K562 (cell line): ENCODE data around the gene NLRP5. TPM values are rescaled to one million over a fixed set of nuclear protein-coding genes. Genes with fewer than 3 reads are reported as not detected.

Source experiments
- AFF4 ChIP-seq: sonication (generic); formaldehyde crosslinking; IDR thresholded peaks from 2 replicates; pipeline ENCODE4 v1.8.0; 2023; ENCODE audit warnings: mild to moderate bottlenecking, missing genetic modification reagents
- MAFG ChIP-seq: fragments of 450-650 bp; conservative IDR thresholded peaks from 2 replicates; pipeline ENCODE4 v1.6.1; 2016; ENCODE audit warnings: missing genetic modification characterization, missing compliant biosample characterization
- RNF219 ChIP-seq: fragments of 250-450 bp; sonication (Bioruptor Pico); IDR thresholded peaks from 2 replicates; pipeline ENCODE4 v1.5.0; 2022; ENCODE audit warnings: mild to moderate bottlenecking
- ZBTB7A ChIP-seq: IDR thresholded peaks from 2 replicates; pipeline ENCODE4 v1.6.1; 2011; ENCODE audit warnings: low read depth, mild to moderate bottlenecking, low read length, moderate library complexity, borderline replicate concordance; ENCODE audit not compliant: control insufficient read depth
- ZNF707 ChIP-seq: fragments of 250-450 bp; sonication (Bioruptor Pico); conservative IDR thresholded peaks from 2 replicates; pipeline ENCODE4 v1.8.0; 2022; ENCODE audit warnings: inconsistent platforms, mild to moderate bottlenecking, moderate library complexity
- polyA plus RNA-seq, 8 experiments: library from polyadenylated mRNA; depleted of rRNA in 4 of 8; stranded (reverse) in 5 of 8; unstranded in 3 of 8; fragments of >200 nt; fragmentation: Nextera tagmentation in 2 of 8; fragmentation: Illumina TruSeq in 1 of 8; extraction: Ambion mirVana in 2 of 8; extraction: Trizol in 1 of 8; gene quantifications; 2 replicates each; pipeline versions ENCODE4 v1.2.1 to v1.2.3, GENCODE V29; 2011 to 2014; ENCODE audit warnings: inconsistent platforms in 1 of 8, missing spikeins in 1 of 8
- small RNA-seq: library from RNA; depleted of rRNA; stranded (forward); fragments of <200 nt; gene quantifications from one replicate; pipeline ENCODE3, GENCODE V24; 2014
- total RNA-seq, 7 experiments: library from RNA; depleted of rRNA in 6 of 7; stranded (reverse); fragments of >200 nt in 6 of 7; fragmentation: Illumina TruSeq in 2 of 7; extraction: Trizol in 2 of 7; gene quantifications; 2 replicates each; pipeline versions ENCODE4 v1.2.1 to v1.2.3, GENCODE V29; 2011 to 2021; ENCODE audit warnings: low replicate concordance in 1 of 7

The NLRP5 gene
- total and polyA plus RNA-seq, 9 of the 15 experiments (the other 6 are each of a cell fraction or from before 2014, with no cell fraction given) = 0.04 to 0.07 TPM; not detected in 7

GRCh38 chr19:56110515-56111448, 124.2 kb downstream of the NLRP5 start (continued):
- TF ChIP-seq AFF4 (CRISPR knock-in tag) (no peak), ZBTB7A (0 out of 2 replicates have a peak, but pooled peaks have one; percentile 23), ZNF707 (no peak), RNF219 (CRISPR knock-in tag) (no peak), MAFG (tag) (no peak)

Small RNAs within 50 kb of the gene (small RNA-seq; reads per million reads assigned to genes)
- not detected for gene RF00019

Other genes starting within 250 kb of the NLRP5 start
Only the 7 nearest of the 12 such genes appear.
- gene NLRP11, start 154.8 kb upstream of the NLRP5 start, total RNA-seq (2014; rRNA removed) = 0.04 TPM in 1 of 2 replicates, not detected in the other
- gene NLRP11, start 154.8 kb upstream of the NLRP5 start, total RNA-seq (2014; rRNA removed; fragmentation: Illumina TruSeq; extraction: Trizol) = 0.19 and 0.22 TPM in 2 replicates
- gene NLRP11, start 154.8 kb upstream of the NLRP5 start, total RNA-seq (2015; rRNA removed; fragmentation: Illumina TruSeq; extraction: Trizol) = 0.07 and 0.26 TPM in 2 replicates
- 0.07 and 0.16 TPM in 2 replicates for gene NLRP11, start 154.8 kb upstream of the NLRP5 start, total RNA-seq (2021)
- gene NLRP11, start 154.8 kb upstream of the NLRP5 start, polyA plus RNA-seq (2011; rRNA removed) = 0.03 and 0.07 TPM in 2 replicates
- 0.16 and 0.17 TPM in 2 replicates for gene NLRP11, start 154.8 kb upstream of the NLRP5 start, polyA plus RNA-seq (2014; fragmentation: Illumina TruSeq; extraction: Trizol)
- gene NLRP11, start 154.8 kb upstream of the NLRP5 start, polyA plus RNA-seq (2014; fragmentation: Nextera tagmentation; extraction: Ambion mirVana) = under 1 TPM; 0.11 to 0.29 TPM
- 0.13 and 0.18 TPM in 2 replicates for gene NLRP11, start 154.8 kb upstream of the NLRP5 start, polyA plus RNA-seq (2014; rRNA removed)
- not detected in 2 replicates for gene NLRP4, start 150.2 kb upstream of the NLRP5 start, total RNA-seq (2014; rRNA removed)
- 0.04 TPM in 1 of 2 replicates, not detected in the other for gene NLRP4, start 150.2 kb upstream of the NLRP5 start, total RNA-seq (2014; rRNA removed; fragmentation: Illumina TruSeq; extraction: Trizol)
- gene NLRP4, start 150.2 kb upstream of the NLRP5 start, total RNA-seq (2015; rRNA removed; fragmentation: Illumina TruSeq; extraction: Trizol) = 0.14 and 0.30 TPM in 2 replicates
- gene NLRP4, start 150.2 kb upstream of the NLRP5 start, total RNA-seq (2021) = not detected in 2 replicates
- 0.06 TPM in 1 of 2 replicates, not detected in the other for gene NLRP4, start 150.2 kb upstream of the NLRP5 start, polyA plus RNA-seq (2011; rRNA removed)
- gene NLRP4, start 150.2 kb upstream of the NLRP5 start, polyA plus RNA-seq (2014; fragmentation: Illumina TruSeq; extraction: Trizol) = 0.04 TPM in 1 of 2 replicates, not detected in the other
- gene NLRP4, start 150.2 kb upstream of the NLRP5 start, polyA plus RNA-seq (2014; fragmentation: Nextera tagmentation; extraction: Ambion mirVana) = under 1 TPM in 1 of 2 experiments, not detected in 1; 0.07 TPM
- 0.03 and 0.05 TPM in 2 replicates for gene NLRP4, start 150.2 kb upstream of the NLRP5 start, polyA plus RNA-seq (2014; rRNA removed)
- not detected in 2 replicates for gene NLRP13, start 54.4 kb upstream of the NLRP5 start, total RNA-seq (2014; rRNA removed)
- gene NLRP13, start 54.4 kb upstream of the NLRP5 start, total RNA-seq (2014; rRNA removed; fragmentation: Illumina TruSeq; extraction: Trizol) = not detected in 2 replicates
- not detected in 2 replicates for gene NLRP13, start 54.4 kb upstream of the NLRP5 start, total RNA-seq (2015; rRNA removed; fragmentation: Illumina TruSeq; extraction: Trizol)
- not detected in 2 replicates for gene NLRP13, start 54.4 kb upstream of the NLRP5 start, total RNA-seq (2021)
- not detected in 2 replicates for gene NLRP13, start 54.4 kb upstream of the NLRP5 start, polyA plus RNA-seq (2011; rRNA removed)
- not detected in 2 replicates for gene NLRP13, start 54.4 kb upstream of the NLRP5 start, polyA plus RNA-seq (2014; fragmentation: Illumina TruSeq; extraction: Trizol)
- not detected for gene NLRP13, start 54.4 kb upstream of the NLRP5 start, polyA plus RNA-seq (2014; fragmentation: Nextera tagmentation; extraction: Ambion mirVana)
- gene NLRP13, start 54.4 kb upstream of the NLRP5 start, polyA plus RNA-seq (2014; rRNA removed) = not detected in 2 replicates
- gene NLRP8, start 38.9 kb upstream of the NLRP5 start, total RNA-seq (2014; rRNA removed) = not detected in 2 replicates
- not detected in 2 replicates for gene NLRP8, start 38.9 kb upstream of the NLRP5 start, total RNA-seq (2014; rRNA removed; fragmentation: Illumina TruSeq; extraction: Trizol)
- gene NLRP8, start 38.9 kb upstream of the NLRP5 start, total RNA-seq (2015; rRNA removed; fragmentation: Illumina TruSeq; extraction: Trizol) = not detected in 2 replicates
- gene NLRP8, start 38.9 kb upstream of the NLRP5 start, total RNA-seq (2021) = not detected in 2 replicates
- not detected in 2 replicates for gene NLRP8, start 38.9 kb upstream of the NLRP5 start, polyA plus RNA-seq (2011; rRNA removed)
- gene NLRP8, start 38.9 kb upstream of the NLRP5 start, polyA plus RNA-seq (2014; fragmentation: Illumina TruSeq; extraction: Trizol) = not detected in 2 replicates
- not detected for gene NLRP8, start 38.9 kb upstream of the NLRP5 start, polyA plus RNA-seq (2014; fragmentation: Nextera tagmentation; extraction: Ambion mirVana)
- not detected in 2 replicates for gene NLRP8, start 38.9 kb upstream of the NLRP5 start, polyA plus RNA-seq (2014; rRNA removed)
- gene ZNF787, start 134.5 kb downstream of the NLRP5 start, total RNA-seq (2014; rRNA removed) = 77.6 and 84.0 TPM in 2 replicates
- gene ZNF787, start 134.5 kb downstream of the NLRP5 start, total RNA-seq (2014; rRNA removed; fragmentation: Illumina TruSeq; extraction: Trizol) = 5.3 and 5.7 TPM in 2 replicates
- gene ZNF787, start 134.5 kb downstream of the NLRP5 start, total RNA-seq (2015; rRNA removed; fragmentation: Illumina TruSeq; extraction: Trizol) = 26.1 and 30.6 TPM in 2 replicates
- 65.9 and 73.8 TPM in 2 replicates for gene ZNF787, start 134.5 kb downstream of the NLRP5 start, total RNA-seq (2021)
- gene ZNF787, start 134.5 kb downstream of the NLRP5 start, polyA plus RNA-seq (2011; rRNA removed) = 7.3 and 10.9 TPM in 2 replicates
- 6.9 and 20.9 TPM in 2 replicates for gene ZNF787, start 134.5 kb downstream of the NLRP5 start, polyA plus RNA-seq (2014; fragmentation: Illumina TruSeq; extraction: Trizol)
- under 1 TPM; 0.45 to 0.53 TPM for gene ZNF787, start 134.5 kb downstream of the NLRP5 start, polyA plus RNA-seq (2014; fragmentation: Nextera tagmentation; extraction: Ambion mirVana)
- gene ZNF787, start 134.5 kb downstream of the NLRP5 start, polyA plus RNA-seq (2014; rRNA removed) = 51.1 and 54.4 TPM in 2 replicates
- 20.0 and 20.8 TPM in 2 replicates for gene ZNF444, start 154.5 kb downstream of the NLRP5 start, total RNA-seq (2014; rRNA removed)
- 2.0 and 2.8 TPM in 2 replicates for gene ZNF444, start 154.5 kb downstream of the NLRP5 start, total RNA-seq (2014; rRNA removed; fragmentation: Illumina TruSeq; extraction: Trizol)
- 6.9 and 7.0 TPM in 2 replicates for gene ZNF444, start 154.5 kb downstream of the NLRP5 start, total RNA-seq (2015; rRNA removed; fragmentation: Illumina TruSeq; extraction: Trizol)
- 38.8 and 40.0 TPM in 2 replicates for gene ZNF444, start 154.5 kb downstream of the NLRP5 start, total RNA-seq (2021)
- gene ZNF444, start 154.5 kb downstream of the NLRP5 start, polyA plus RNA-seq (2011; rRNA removed) = 6.1 and 7.4 TPM in 2 replicates
- 7.7 and 10.6 TPM in 2 replicates for gene ZNF444, start 154.5 kb downstream of the NLRP5 start, polyA plus RNA-seq (2014; fragmentation: Illumina TruSeq; extraction: Trizol)
- gene ZNF444, start 154.5 kb downstream of the NLRP5 start, polyA plus RNA-seq (2014; fragmentation: Nextera tagmentation; extraction: Ambion mirVana) = under 1 TPM; 0.39 to 0.49 TPM
- gene ZNF444, start 154.5 kb downstream of the NLRP5 start, polyA plus RNA-seq (2014; rRNA removed) = 24.3 and 28.4 TPM in 2 replicates
- gene GALP, start 189.2 kb downstream of the NLRP5 start, total RNA-seq (2014; rRNA removed) = not detected in 2 replicates
- not detected in 2 replicates for gene GALP, start 189.2 kb downstream of the NLRP5 start, total RNA-seq (2014; rRNA removed; fragmentation: Illumina TruSeq; extraction: Trizol)
- gene GALP, start 189.2 kb downstream of the NLRP5 start, total RNA-seq (2015; rRNA removed; fragmentation: Illumina TruSeq; extraction: Trizol) = not detected in 2 replicates
- gene GALP, start 189.2 kb downstream of the NLRP5 start, total RNA-seq (2021) = not detected in 2 replicates
- gene GALP, start 189.2 kb downstream of the NLRP5 start, polyA plus RNA-seq (2011; rRNA removed) = not detected in 2 replicates
- not detected in 2 replicates for gene GALP, start 189.2 kb downstream of the NLRP5 start, polyA plus RNA-seq (2014; fragmentation: Illumina TruSeq; extraction: Trizol)
- gene GALP, start 189.2 kb downstream of the NLRP5 start, polyA plus RNA-seq (2014; fragmentation: Nextera tagmentation; extraction: Ambion mirVana) = not detected
- not detected in 2 replicates for gene GALP, start 189.2 kb downstream of the NLRP5 start, polyA plus RNA-seq (2014; rRNA removed)